MM.1S (cell line): Measurements from ENCODE around the gene SLC25A3.
"Not testable (repeated sequence)": the region's sequence is repeated elsewhere in the genome, so short reads cannot be mapped to it uniquely, and the experiment has no call there.

Source experiments
- DNase-seq: peaks from one replicate; pipeline ENCODE4 v3.0.0-alpha.2; 2015
- H2AFZ ChIP-seq: fragments of 300-600 bp; sonication (generic); 2 replicates; pipeline ENCODE4 v1.6.0; 2016; ENCODE audit warnings: antibody characterized with exemption, low read length
- H3F3A ChIP-seq: fragments of 300-600 bp; sonication (generic); 2 replicates; pipeline ENCODE4 v1.6.1; 2016; ENCODE audit warnings: mild to moderate bottlenecking, antibody characterized with exemption, low read length, moderate library complexity, mixed read lengths; ENCODE audit not compliant: insufficient read depth
- H3K27ac ChIP-seq: fragments of 300-600 bp; sonication (generic); 2 replicates; pipeline ENCODE4 v1.5.1; 2016; ENCODE audit warnings: mild to moderate bottlenecking, low read length
- H3K27me3 ChIP-seq: fragments of 300-600 bp; sonication (generic); replicated peaks from 2 replicates; pipeline ENCODE4 v1.6.0; 2016; ENCODE audit warnings: low read length; ENCODE audit not compliant: insufficient read depth
- H3K36me3 ChIP-seq: fragments of 300-600 bp; sonication (generic); replicated peaks from 2 replicates; pipeline ENCODE4 v1.6.1; 2016; ENCODE audit warnings: mild to moderate bottlenecking, low read length, mixed read lengths; ENCODE audit not compliant: insufficient read depth
- H3K4me1 ChIP-seq: fragments of 300-600 bp; sonication (generic); 2 replicates; pipeline ENCODE4 v1.6.1; 2016; ENCODE audit warnings: low read length, mixed read lengths
- H3K4me2 ChIP-seq: fragments of 300-600 bp; sonication (generic); 2 replicates; pipeline ENCODE4 v1.6.0; 2016; ENCODE audit warnings: low read depth, low read length
- H3K4me3 ChIP-seq: fragments of 300-600 bp; sonication (generic); 2 replicates; pipeline ENCODE4 v1.5.1; 2016; ENCODE audit warnings: low read length, mixed read lengths
- H3K79me2 ChIP-seq: fragments of 300-600 bp; sonication (generic); 2 replicates; pipeline ENCODE4 v1.6.1; 2016; ENCODE audit warnings: mixed run types, low read length, mixed read lengths
- H3K9ac ChIP-seq: fragments of 300-600 bp; sonication (generic); 2 replicates; pipeline ENCODE4 v1.6.1; 2016; ENCODE audit warnings: low read length, mixed read lengths
- H3K9me2 ChIP-seq: fragments of 300-600 bp; sonication (generic); replicated peaks from 2 replicates; pipeline ENCODE4 v1.6.1; 2016; ENCODE audit warnings: mild to moderate bottlenecking, low read length, mixed read lengths; ENCODE audit not compliant: insufficient read depth
- H3K9me3 ChIP-seq: fragments of 300-600 bp; sonication (generic); replicated peaks from 2 replicates; pipeline ENCODE4 v1.6.1; 2016; ENCODE audit warnings: mild to moderate bottlenecking, low read length, mixed read lengths; ENCODE audit not compliant: insufficient read depth
- H4K20me1 ChIP-seq: fragments of 300-600 bp; sonication (generic); 2 replicates; pipeline ENCODE4 v1.6.1; 2016; ENCODE audit warnings: mild to moderate bottlenecking, low read length, moderate library complexity, mixed read lengths; ENCODE audit not compliant: insufficient read depth
- CTCF ChIP-seq: fragments of 300-600 bp; sonication (generic); IDR thresholded peaks from 2 replicates; pipeline ENCODE4 v1.5.1; 2016; ENCODE audit warnings: antibody characterized with exemption, low read length, mixed read lengths
- EZH2 ChIP-seq: fragments of 300-600 bp; sonication (generic); optimal IDR thresholded peaks from 2 replicates; pipeline ENCODE3; 2017; ENCODE audit warnings: low read depth, mild to moderate bottlenecking, antibody characterized with exemption, low read length, mixed read lengths
- EZH2phosphoT487 ChIP-seq: fragments of 300-600 bp; sonication (generic); IDR thresholded peaks from 2 replicates; pipeline ENCODE4 v1.6.1; 2018; ENCODE audit warnings: antibody characterized with exemption, low read length

The SLC25A3 gene

DNA sequence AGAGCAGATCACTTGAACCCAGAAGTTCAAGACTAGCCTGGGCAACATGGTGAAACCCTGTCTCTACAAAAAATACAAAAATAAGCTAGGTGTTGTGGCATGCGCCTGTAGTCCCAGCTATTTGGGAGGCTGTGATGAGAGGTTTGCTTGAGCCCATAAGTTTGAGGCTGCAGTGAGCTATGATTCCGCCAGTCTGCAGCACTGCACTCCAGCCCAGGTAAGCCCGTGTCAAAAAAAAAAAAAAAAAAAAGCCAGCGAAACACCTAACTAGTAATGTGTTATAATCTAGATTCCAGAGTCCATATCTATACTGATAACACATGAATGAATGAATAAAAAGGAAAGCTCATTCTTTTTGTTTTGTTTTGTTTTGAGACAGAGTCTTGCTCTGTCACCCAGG is 18.5 kb upstream of the SLC25A3 start:
- Histone ChIP-seq H4K20me1 (no peaks in the 10 kb centered on the region), H2AFZ (no peak overlapping the region), H3K4me1 (no peaks in the 10 kb centered on the region), H3K79me2 (no peaks in the 10 kb centered on the region), H3K9me3 (no peaks in the 10 kb centered on the region), H3K4me3 (no peak overlapping the region), H3K27me3 (no peaks in the 10 kb centered on the region), H3K9me2 (no peaks in the 10 kb centered on the region), H3K36me3 (no peaks in the 10 kb centered on the region), H3K9ac (no peak overlapping the region), H3K27ac (no peak overlapping the region), H3K4me2 (no peak overlapping the region), H3F3A (no peaks in the 10 kb centered on the region)
- no peak for DNase-seq
- no peak for TF ChIP-seq EZH2
- no peak for TF ChIP-seq EZH2phosphoT487
- no peak for TF ChIP-seq CTCF

DNA sequence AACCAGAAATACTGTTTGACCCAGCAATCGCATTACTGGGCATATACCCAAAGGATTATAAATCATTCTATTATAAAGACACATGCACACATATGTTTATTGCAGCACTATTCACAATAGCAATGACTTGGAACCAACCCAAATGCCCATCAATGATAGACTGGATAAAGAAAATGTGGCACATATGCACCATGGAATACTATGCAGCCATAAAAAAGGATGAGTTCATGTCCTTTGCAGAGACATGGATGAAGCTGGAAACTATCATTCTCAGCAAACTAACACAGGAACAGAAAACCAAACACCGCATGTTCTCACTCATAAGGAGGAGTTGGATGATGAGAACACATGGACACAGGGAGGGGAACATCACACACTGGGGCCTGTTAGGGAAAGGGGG is 16.7 kb upstream of the SLC25A3 start:
- H3K79me2 ChIP-seq, H4K20me1 ChIP-seq, H2AFZ ChIP-seq, H3K9ac ChIP-seq, H3K4me1 ChIP-seq, H3K27me3 ChIP-seq, H3K9me2 ChIP-seq, H3K4me3 ChIP-seq, H3K36me3 ChIP-seq, H3K27ac ChIP-seq, H3K4me2 ChIP-seq, H3F3A ChIP-seq, H3K9me3 ChIP-seq, DNase-seq: not testable (repeated sequence)

GRCh38 chr12:98578392-98578791 is 15.1 kb upstream of the SLC25A3 start:
- no peaks in the 10 kb centered on the region for H3K9me2 ChIP-seq

GRCh38 chr12:98578821-98579220 is 14.7 kb upstream of the SLC25A3 start:
- Histone ChIP-seq H3K4me1 (no peaks in the 10 kb centered on the region), H3K9ac (no peak overlapping the region), H3K36me3 (no peaks in the 10 kb centered on the region), H3K27me3 (no peaks in the 10 kb centered on the region), H3K79me2 (no peaks in the 10 kb centered on the region), H3K9me3 (no peaks in the 10 kb centered on the region), H3F3A (no peaks in the 10 kb centered on the region), H2AFZ (no peak overlapping the region), H3K4me2 (no peak overlapping the region), H3K27ac (no peak overlapping the region), H3K9me2 (no peaks in the 10 kb centered on the region), H4K20me1 (no peaks in the 10 kb centered on the region), H3K4me3 (no peak overlapping the region)
- TF ChIP-seq CTCF: no peak
- TF ChIP-seq EZH2phosphoT487: no peak
- no peak for TF ChIP-seq EZH2
- no peak for DNase-seq

More at GRCh38 chr12:98578392-98578791, 15.1 kb upstream of the SLC25A3 start:
- Histone ChIP-seq H3F3A (no peaks in the 10 kb centered on the region), H3K79me2 (no peaks in the 10 kb centered on the region), H3K9ac (no peak overlapping the region), H3K36me3 (no peaks in the 10 kb centered on the region), H3K4me3 (no peak overlapping the region), H3K4me2 (no peak overlapping the region), H4K20me1 (no peaks in the 10 kb centered on the region), H3K27me3 (no peaks in the 10 kb centered on the region), H2AFZ (no peak overlapping the region), H3K27ac (no peak overlapping the region), H3K9me3 (no peaks in the 10 kb centered on the region), H3K4me1 (no peaks in the 10 kb centered on the region)
- DNase-seq: no peak
- TF ChIP-seq CTCF (no peak), EZH2phosphoT487 (no peak)
